AG10803 (cell line): ENCODE data around the gene PEPD.

ENCODE experiments used
- DNase-seq: peaks from one replicate; pipeline ENCODE4 v3.0.0; 2010; ENCODE audit warnings: low read depth
- H3K4me3 ChIP-seq: 2 replicates; pipeline ENCODE4 v1.5.1; 2011; ENCODE audit warnings: mild to moderate bottlenecking, low read length, control low read depth
- TF ChIP-seq, protein P1 (sequence below): conservative IDR thresholded peaks from 2 replicates; pipeline ENCODE4 v1.5.1; 2011; ENCODE audit warnings: mild to moderate bottlenecking, low read length, control low read depth, inconsistent platforms

Gene PEPD

DNA sequence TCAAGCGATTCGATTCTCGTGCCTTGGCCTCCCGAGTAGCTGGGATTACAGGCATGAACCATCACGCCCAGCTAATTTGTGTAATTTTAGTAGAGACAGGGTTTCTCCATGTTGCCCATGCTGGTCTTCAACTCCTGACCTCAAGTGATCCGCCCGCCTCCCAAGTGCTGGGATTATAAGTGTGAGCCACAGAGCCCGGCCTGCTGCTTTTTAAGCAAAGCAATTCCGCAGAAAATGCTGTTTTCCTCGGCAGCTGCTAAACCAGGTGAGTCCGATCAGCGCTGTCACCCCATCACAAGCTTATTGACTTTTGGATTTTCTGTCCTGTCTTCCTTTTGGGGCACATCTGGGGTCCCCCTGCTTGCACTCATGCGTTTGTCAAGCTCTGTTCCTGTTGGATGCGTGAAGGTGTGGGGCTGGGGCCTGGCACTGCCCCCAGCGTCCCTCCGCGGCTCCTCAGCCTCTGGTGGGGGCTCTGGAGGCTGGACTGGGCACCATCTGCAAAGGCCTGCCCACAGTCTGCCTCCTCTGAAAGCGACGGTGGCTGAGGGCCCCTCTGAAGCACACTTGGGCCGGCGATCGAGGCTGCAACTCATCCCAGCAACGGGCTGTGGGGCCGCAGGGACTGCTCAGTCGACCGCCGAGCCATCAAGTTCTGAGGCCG lies 122.4 kb downstream of the PEPD start:
- no peak for DNase-seq
- TF ChIP-seq, protein P1, sequence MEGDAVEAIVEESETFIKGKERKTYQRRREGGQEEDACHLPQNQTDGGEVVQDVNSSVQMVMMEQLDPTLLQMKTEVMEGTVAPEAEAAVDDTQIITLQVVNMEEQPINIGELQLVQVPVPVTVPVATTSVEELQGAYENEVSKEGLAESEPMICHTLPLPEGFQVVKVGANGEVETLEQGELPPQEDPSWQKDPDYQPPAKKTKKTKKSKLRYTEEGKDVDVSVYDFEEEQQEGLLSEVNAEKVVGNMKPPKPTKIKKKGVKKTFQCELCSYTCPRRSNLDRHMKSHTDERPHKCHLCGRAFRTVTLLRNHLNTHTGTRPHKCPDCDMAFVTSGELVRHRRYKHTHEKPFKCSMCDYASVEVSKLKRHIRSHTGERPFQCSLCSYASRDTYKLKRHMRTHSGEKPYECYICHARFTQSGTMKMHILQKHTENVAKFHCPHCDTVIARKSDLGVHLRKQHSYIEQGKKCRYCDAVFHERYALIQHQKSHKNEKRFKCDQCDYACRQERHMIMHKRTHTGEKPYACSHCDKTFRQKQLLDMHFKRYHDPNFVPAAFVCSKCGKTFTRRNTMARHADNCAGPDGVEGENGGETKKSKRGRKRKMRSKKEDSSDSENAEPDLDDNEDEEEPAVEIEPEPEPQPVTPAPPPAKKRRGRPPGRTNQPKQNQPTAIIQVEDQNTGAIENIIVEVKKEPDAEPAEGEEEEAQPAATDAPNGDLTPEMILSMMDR: no peak
- no peak overlapping the region for H3K4me3 ChIP-seq

DNA sequence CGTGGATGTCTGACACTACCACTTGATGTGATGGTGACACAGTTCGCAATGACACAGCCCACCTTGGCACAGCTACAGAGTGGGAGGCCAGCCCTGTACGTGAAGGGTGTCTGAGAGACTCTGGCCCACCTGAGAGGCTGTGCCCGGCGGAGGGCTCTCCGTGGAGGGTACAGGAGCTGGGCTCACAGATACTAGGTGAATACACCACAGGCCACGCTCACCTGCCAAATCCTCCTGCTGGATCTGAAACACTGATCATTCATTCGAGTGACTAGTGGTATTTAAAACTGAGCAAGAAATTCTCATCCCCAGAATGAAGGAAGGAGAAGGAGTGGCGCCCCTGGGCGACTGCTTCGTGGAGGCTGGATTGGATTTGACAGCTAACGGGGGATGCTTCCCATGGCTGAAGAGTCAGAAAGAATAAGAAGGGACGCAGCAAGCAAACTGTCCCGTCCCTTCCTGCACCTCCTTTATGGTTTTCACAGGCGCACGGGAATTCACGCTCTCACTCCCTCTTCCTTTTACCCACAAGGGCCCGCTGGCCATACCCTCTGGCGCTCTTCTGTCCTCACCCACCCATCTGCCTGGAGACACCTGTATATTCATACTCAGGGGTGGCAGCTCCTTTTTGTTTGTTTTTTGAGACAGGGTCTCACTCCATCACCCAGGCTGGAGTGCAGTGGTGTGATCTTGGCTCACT lies 123.1 kb downstream of the PEPD start:
- TF ChIP-seq, protein P1: no peak
- DNase-seq: no peak

DNA sequence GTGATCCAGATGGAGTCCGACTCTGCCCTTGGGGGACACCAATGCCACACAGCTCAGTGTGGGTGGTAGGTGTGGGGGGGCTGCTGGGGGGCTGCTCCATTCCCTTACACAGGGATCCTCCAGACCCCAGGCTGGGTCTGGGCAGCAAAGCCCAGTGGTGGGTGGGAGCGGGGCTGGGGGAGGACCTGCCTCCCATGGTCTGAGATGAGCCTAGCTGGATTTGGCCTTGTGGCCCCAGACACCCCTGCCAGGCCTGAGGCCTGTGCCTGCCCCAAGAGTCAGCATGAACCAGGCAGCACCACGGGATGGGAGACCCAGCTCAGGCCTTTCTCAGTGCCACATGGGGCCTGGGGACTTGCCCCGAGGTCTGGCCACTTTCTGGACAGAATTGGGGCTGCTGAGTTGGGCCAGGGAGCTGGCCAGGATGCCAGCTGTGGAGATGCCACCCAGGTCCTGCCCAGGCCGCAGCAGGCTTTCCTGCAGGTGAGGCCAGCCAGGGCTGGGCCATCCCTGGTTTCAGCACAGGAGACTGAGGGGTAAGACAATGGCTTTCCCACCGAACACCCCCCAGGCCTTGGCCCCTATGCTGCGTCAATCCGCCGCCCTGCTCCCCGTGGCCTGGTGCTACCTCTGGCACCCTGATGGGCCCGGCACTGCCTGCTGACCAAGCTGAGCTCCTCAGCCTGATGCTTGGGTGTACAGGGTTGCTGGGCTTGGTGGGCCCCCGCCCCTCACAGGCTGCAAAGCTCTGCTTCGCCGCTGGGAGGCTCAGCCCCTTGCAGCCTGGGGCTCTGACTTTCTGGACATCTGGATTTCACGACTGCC lies 123.8 kb downstream of the PEPD start:
- no peak for DNase-seq
- TF ChIP-seq, protein P1: 0 out of 2 replicates have a peak, but pooled peaks have one; percentile 7
- no peak overlapping the region for H3K4me3 ChIP-seq

More for the DNA sequence above, 123.1 kb downstream of the PEPD start:
- no peak overlapping the region for H3K4me3 ChIP-seq

DNA sequence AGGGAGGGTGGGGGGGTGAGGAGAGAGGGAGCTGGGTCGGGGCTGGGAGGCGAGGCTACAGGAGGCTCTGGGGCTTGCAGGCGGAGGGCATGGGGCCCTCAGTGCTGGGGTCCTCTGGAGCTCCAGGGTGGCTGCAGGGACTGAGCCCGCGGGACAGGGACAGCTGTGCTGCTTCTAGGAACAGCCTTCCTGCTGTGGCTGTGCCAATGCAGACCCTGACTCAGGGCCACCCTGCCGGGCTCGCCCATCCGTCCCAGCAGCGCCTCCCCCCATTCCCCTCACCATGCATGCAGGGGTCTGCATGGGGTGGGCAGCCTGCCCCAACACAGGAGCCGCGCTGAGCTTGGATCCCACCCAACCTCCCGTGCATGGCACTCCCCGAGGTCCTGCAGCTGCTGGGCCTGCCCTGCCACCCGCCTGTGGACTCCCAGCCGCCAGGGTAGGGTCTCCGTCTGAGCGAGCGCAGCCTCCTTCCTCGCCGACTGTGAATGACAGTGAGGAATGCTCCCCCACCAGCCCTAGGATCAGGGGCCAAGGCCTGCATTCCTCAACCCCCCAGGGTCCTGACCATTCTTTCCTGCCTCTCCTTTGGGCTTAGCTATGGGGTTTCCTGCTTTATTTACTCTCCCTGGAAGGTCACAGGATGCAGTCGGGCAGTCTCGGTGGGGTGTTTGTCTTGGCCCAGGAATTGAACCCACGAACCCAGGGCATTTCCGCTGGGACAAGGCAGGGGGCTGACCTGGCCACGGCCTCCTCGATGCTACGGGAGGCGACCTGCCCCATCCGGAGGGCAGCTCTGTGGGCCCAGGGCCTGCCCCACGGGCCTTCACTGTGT lies 124.7 kb downstream of the PEPD start:
- TF ChIP-seq, protein P1: no peak
- no peak for DNase-seq
- no peak overlapping the region for H3K4me3 ChIP-seq

DNA sequence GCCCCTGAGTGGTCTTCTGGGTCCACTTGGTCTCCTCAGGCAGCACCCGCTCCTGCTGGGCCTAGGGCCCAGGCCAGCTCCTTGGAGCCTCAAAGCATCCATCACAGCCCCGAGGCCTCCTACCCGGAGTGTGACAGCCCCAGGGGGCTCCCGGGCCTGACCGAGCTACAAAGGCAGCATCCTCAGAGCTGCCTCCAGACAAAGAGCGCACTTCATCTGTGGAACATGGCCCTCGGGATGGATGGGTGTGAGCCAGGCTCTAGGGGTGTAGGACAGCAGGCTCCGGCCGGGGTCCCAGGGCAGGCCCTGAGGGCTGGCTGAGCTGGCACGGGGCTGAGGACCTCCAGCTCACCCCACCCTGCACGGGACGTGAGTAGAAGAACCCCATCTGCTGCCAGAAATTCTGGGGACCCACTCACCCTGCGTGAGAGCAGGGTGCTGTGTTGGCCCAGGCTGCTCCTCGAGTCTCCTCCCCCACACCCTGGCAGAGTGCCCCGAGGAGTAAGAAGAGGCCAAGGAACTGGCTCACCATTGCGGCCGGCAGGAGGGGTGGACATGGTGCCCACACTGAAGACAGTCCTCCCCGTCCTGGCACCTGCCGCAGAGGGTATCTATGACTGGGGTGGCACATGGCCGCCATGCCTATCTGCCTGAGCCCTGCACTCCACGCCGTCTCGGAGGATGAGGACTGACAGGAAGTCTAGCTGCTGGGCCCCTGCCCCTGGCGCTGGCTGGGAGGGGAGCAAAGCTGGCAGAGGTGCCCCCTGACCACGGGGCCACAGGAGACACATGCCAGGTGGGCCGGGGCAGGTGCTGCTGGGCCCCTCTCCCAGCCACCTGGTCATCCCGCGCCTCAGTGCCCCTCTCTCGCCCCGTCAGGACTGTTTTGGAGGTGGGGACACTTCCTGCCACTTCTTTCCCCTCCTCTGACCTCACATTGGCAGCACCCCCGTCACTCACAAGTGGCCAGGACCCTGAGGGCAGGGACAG lies 125.7 kb downstream of the PEPD start:
- TF ChIP-seq, protein P1: no peak
- peak; percentile 71 for DNase-seq
- no peak overlapping the region for H3K4me3 ChIP-seq
